ENCODE measurements around the gene ABCA3. TPM values are rescaled to one million over a fixed set of nuclear protein-coding genes. Genes with fewer than 3 reads are reported as not detected.

The ABCA3 gene
- polyA plus RNA-seq, 1 experiment: 3.8 TPM

- POLR2A ChIA-PET: no interaction called here
- TF ChIP-seq, protein P1, sequence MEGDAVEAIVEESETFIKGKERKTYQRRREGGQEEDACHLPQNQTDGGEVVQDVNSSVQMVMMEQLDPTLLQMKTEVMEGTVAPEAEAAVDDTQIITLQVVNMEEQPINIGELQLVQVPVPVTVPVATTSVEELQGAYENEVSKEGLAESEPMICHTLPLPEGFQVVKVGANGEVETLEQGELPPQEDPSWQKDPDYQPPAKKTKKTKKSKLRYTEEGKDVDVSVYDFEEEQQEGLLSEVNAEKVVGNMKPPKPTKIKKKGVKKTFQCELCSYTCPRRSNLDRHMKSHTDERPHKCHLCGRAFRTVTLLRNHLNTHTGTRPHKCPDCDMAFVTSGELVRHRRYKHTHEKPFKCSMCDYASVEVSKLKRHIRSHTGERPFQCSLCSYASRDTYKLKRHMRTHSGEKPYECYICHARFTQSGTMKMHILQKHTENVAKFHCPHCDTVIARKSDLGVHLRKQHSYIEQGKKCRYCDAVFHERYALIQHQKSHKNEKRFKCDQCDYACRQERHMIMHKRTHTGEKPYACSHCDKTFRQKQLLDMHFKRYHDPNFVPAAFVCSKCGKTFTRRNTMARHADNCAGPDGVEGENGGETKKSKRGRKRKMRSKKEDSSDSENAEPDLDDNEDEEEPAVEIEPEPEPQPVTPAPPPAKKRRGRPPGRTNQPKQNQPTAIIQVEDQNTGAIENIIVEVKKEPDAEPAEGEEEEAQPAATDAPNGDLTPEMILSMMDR (IDR thresholded peaks at IDR 0.05; ENCODE audit: insufficient read depth, low read depth, low read length): no peak
- CTCF ChIA-PET: no interaction called here
- DNase-seq (ENCODE audit: low read depth): no peak
- Histone ChIP-seq H3K27me3 (ENCODE audit: control insufficient read depth, insufficient read depth, low read length) (peaks cover 5% of the 10 kb centered on the region), H3K36me3 (ENCODE audit: control insufficient read depth, insufficient read depth, low read length) (no peaks in the 10 kb centered on the region), H3K4me3 (ENCODE audit: low read depth, low read length) (no peak overlapping the region)
Observed at GRCh38 chr16:2326191-2326590, 14.3 kb downstream of the ABCA3 start.

GRCh38 chr16:2325791-2326190 lies 14.7 kb downstream of the ABCA3 start:
- Histone ChIP-seq H3K4me3 (ENCODE audit: low read depth, low read length) (no peak overlapping the region), H3K27me3 (ENCODE audit: control insufficient read depth, insufficient read depth, low read length) (peaks cover 5% of the 10 kb centered on the region), H3K36me3 (ENCODE audit: control insufficient read depth, insufficient read depth, low read length) (no peaks in the 10 kb centered on the region)
- DNase-seq (ENCODE audit: low read depth): no peak
- CTCF ChIA-PET: no interaction called here
- TF ChIP-seq, protein P1 (IDR thresholded peaks at IDR 0.05; ENCODE audit: insufficient read depth, low read depth, low read length): no peak
- POLR2A ChIA-PET: no interaction called here

- ChIA-PET POLR2A (no interaction called here), CTCF (no interaction called here)
- Histone ChIP-seq H3K36me3 (ENCODE audit: control insufficient read depth, insufficient read depth, low read length) (no peaks in the 10 kb centered on the region), H3K27me3 (ENCODE audit: control insufficient read depth, insufficient read depth, low read length) (peaks cover 5% of the 10 kb centered on the region), H3K4me3 (ENCODE audit: low read depth, low read length) (no peak overlapping the region)
- DNase-seq (ENCODE audit: low read depth): no peak
- TF ChIP-seq, protein P1 (IDR thresholded peaks at IDR 0.05; ENCODE audit: insufficient read depth, low read depth, low read length): no peak
Observed at GRCh38 chr16:2325181-2325580, 15.3 kb downstream of the ABCA3 start.

DNA sequence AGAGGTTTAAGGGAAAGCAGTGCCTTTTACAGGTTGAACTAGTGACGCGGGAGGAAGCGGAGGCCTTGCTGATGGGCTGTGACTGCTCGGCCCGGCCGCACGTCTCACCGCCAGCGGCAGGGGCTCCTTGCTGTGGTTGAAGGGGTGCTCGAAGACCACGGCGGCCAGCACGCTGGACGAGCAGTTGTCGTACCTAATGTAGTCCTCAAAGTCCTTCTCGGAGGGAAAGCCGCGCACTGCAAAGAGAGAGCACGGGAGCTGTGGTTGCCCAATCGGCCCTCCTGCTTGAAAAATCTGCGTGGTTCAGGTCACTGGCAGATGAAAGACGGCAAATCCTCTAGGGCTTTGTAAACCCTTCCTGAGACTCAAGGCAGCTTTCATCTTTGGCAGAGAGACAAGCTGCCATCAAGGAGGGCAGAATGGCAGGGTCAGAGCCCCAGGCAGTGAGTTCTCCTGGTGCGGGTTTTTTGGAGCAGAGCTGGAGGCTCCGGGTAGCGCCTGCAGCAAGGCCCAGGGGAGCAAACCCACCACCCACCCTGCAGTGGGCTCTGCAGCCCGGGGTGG lies 16.1 kb downstream of the ABCA3 start:
- CTCF ChIA-PET: interaction anchor here (0.5 kb wide), 1 partner anchor 56 kb away, joined by 3 read pairs; no protein-coding TSS in a partner anchor
- Histone ChIP-seq H3K4me3 (ENCODE audit: low read depth, low read length) (no peak overlapping the region), H3K27me3 (ENCODE audit: control insufficient read depth, insufficient read depth, low read length) (peaks cover 5% of the 10 kb centered on the region), H3K36me3 (ENCODE audit: control insufficient read depth, insufficient read depth, low read length) (no peaks in the 10 kb centered on the region)
- TF ChIP-seq, protein P1 (IDR thresholded peaks at IDR 0.05; ENCODE audit: insufficient read depth, low read depth, low read length): no peak
- POLR2A ChIA-PET: no interaction called here
- DNase-seq (ENCODE audit: low read depth): no peak

GRCh38 chr16:2323701-2324100 lies 16.8 kb downstream of the ABCA3 start:
- H3K36me3 ChIP-seq (ENCODE audit: control insufficient read depth, insufficient read depth, low read length): no peaks in the 10 kb centered on the region
- TF ChIP-seq, protein P1 (IDR thresholded peaks at IDR 0.05; ENCODE audit: insufficient read depth, low read depth, low read length): no peak
- H3K27me3 ChIP-seq (ENCODE audit: control insufficient read depth, insufficient read depth, low read length): peaks cover 5% of the 10 kb centered on the region
- CTCF ChIA-PET: interaction anchor here (1.2 kb wide), 1 partner anchor 17 kb away, joined by 3 read pairs; the partner anchor contains the start of gene ABCA3
- no peak for DNase-seq (ENCODE audit: low read depth)
- POLR2A ChIA-PET: no interaction called here
- H3K4me3 ChIP-seq (ENCODE audit: low read depth, low read length): no peak overlapping the region
